Left kidney (tissue), 2 donors: ENCODE results near the gene NFIA. TPM values are rescaled to one million over a fixed set of nuclear protein-coding genes. Genes with fewer than 3 reads are reported as not detected.

Experiments used
- DNase-seq: peaks from one replicate; pipeline ENCODE4 v3.0.0-alpha.2; 2013
- polyA plus RNA-seq: library from polyadenylated mRNA; unstranded; fragments of 120-200 nt; gene quantifications from one replicate; pipeline ENCODE4 v1.2.1, GENCODE V29; 2013; ENCODE audit not compliant: insufficient read length

NFIA gene
- polyA plus RNA-seq, 1 donor, result 16.7 TPM

GRCh38 chr1:61295818-61296537, 213.6 kb downstream of the NFIA start:
- DNase-seq, result no peak

- DNase-seq, result no peak
These were observed 215.5 kb downstream of the NFIA start for GRCh38 chr1:61297887-61298286.

- no peak for DNase-seq
These were observed 217.1 kb downstream of the NFIA start for GRCh38 chr1:61299463-61299862.

GRCh38 chr1:61300899-61301298, 218.5 kb downstream of the NFIA start:
- DNase-seq, result no peak

- no peak for DNase-seq
These were observed 219.7 kb downstream of the NFIA start for GRCh38 chr1:61301824-61302657.

GRCh38 chr1:61307422-61308142, 225.2 kb downstream of the NFIA start:
- DNase-seq, result no peak

GRCh38 chr1:61310057-61310456, 227.7 kb downstream of the NFIA start:
- no peak for DNase-seq

GRCh38 chr1:61310538-61310937, 228.2 kb downstream of the NFIA start:
- no peak for DNase-seq

- DNase-seq, result no peak
These were observed 231.6 kb downstream of the NFIA start for GRCh38 chr1:61313906-61314422.

GRCh38 chr1:61315011-61315410, 232.7 kb downstream of the NFIA start:
- no peak for DNase-seq

- DNase-seq, result no peak
These were observed 234.1 kb downstream of the NFIA start for GRCh38 chr1:61316493-61316892.

GRCh38 chr1:61318319-61319125, 236.2 kb downstream of the NFIA start:
- DNase-seq, result peak; percentile 66

GRCh38 chr1:61320575-61320974, 238.2 kb downstream of the NFIA start:
- no peak for DNase-seq

- DNase-seq, result no peak
These were observed 239.8 kb downstream of the NFIA start for GRCh38 chr1:61322008-61322744.

GRCh38 chr1:61322769-61323168, 240.4 kb downstream of the NFIA start:
- no peak for DNase-seq

- DNase-seq, result no peak
These were observed 241.4 kb downstream of the NFIA start for GRCh38 chr1:61323681-61324328.

- no peak for DNase-seq
These were observed 244.4 kb downstream of the NFIA start for GRCh38 chr1:61326713-61327112.

GRCh38 chr1:61327436-61327835, 245.1 kb downstream of the NFIA start:
- DNase-seq, result no peak

- no peak for DNase-seq
These were observed 247.2 kb downstream of the NFIA start for GRCh38 chr1:61329556-61329955.

GRCh38 chr1:61330018-61330417, 247.7 kb downstream of the NFIA start:
- no peak for DNase-seq
